HFFc6 (cell line): ENCODE measurements around the gene ADGRE3. TPM values are rescaled to one million over a fixed set of nuclear protein-coding genes. Genes with fewer than 3 reads are reported as not detected.

ENCODE experiments used
- DNase-seq: peaks from one replicate; pipeline ENCODE4 v3.0.0-alpha.2; 2018
- H3K27ac Mint-ChIP-seq: 2 replicates; pipeline ENCODE4 v1.8.0; 2020; ENCODE audit warnings: mild to moderate bottlenecking, mixed read lengths
- H3K27me3 Mint-ChIP-seq: 2 replicates; pipeline ENCODE4 v1.8.0; 2021; ENCODE audit warnings: mild to moderate bottlenecking, moderate library complexity, mixed read lengths; ENCODE audit not compliant: insufficient read depth
- H3K36me3 Mint-ChIP-seq: 2 replicates; pipeline ENCODE4 v1.8.0; 2021; ENCODE audit warnings: low read depth, mixed read lengths
- H3K4me1 Mint-ChIP-seq: 2 replicates; pipeline ENCODE4 v1.8.0; 2020; ENCODE audit warnings: low read depth, mixed read lengths
- H3K4me3 Mint-ChIP-seq: 2 replicates; pipeline ENCODE4 v1.8.0; 2020; ENCODE audit warnings: mild to moderate bottlenecking, moderate library complexity, mixed read lengths
- H3K9me3 Mint-ChIP-seq: 2 replicates; pipeline ENCODE4 v1.8.0; 2020; ENCODE audit warnings: mild to moderate bottlenecking, mixed read lengths
- total RNA-seq, 6 experiments: library from RNA; stranded (reverse); fragmentation: NEBNext Ultra II Directional; extraction: Animal tissue kit (Norgen Biotek cat#: 25700); gene quantifications; 2 replicates in 1 of 6; 3 replicates in 5 of 6; pipeline ENCODE4 v1.2.3, GENCODE V29; 2021
- TF ChIP-seq, protein P1 (sequence below): fragments of 200-600 bp; sonication (generic); IDR thresholded peaks from 2 replicates; pipeline ENCODE4 v1.5.0; 2021; ENCODE audit warnings: antibody characterized with exemption, mild to moderate bottlenecking

The ADGRE3 gene
- total RNA-seq, 6 experiments from 2014 or later = not detected

DNA sequence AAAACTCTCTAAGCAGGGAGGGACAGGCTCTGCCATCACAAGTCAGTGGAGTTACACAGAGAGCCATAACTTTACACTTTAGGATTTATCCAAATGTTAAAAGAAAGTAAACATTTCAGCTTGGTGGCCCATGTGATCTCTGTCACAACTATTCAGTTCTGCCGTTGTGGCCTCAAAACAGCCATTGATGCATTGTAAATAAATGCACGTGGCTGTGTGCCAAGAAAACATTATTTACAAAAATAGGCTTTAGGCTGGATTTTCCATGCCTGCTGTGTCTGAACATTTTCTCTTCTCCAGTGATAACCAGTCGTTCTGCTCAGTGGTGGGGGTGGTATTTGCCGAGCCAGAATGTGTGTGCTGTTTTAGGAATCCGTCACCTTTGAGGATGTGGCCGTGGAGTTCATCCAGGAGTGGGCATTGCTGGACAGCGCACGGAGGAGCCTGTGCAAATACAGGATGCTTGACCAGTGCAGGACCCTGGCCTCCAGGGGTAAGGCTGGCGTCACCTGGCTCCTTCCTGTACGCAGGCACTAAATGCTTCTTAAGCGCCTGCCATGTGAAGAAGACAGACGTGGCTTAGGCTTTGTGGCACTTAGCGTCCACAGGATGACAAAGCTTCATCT lies 20.1 kb upstream of the ADGRE3 start:
- no peak for DNase-seq
- no peak overlapping the region for H3K27ac Mint-ChIP-seq

DNA sequence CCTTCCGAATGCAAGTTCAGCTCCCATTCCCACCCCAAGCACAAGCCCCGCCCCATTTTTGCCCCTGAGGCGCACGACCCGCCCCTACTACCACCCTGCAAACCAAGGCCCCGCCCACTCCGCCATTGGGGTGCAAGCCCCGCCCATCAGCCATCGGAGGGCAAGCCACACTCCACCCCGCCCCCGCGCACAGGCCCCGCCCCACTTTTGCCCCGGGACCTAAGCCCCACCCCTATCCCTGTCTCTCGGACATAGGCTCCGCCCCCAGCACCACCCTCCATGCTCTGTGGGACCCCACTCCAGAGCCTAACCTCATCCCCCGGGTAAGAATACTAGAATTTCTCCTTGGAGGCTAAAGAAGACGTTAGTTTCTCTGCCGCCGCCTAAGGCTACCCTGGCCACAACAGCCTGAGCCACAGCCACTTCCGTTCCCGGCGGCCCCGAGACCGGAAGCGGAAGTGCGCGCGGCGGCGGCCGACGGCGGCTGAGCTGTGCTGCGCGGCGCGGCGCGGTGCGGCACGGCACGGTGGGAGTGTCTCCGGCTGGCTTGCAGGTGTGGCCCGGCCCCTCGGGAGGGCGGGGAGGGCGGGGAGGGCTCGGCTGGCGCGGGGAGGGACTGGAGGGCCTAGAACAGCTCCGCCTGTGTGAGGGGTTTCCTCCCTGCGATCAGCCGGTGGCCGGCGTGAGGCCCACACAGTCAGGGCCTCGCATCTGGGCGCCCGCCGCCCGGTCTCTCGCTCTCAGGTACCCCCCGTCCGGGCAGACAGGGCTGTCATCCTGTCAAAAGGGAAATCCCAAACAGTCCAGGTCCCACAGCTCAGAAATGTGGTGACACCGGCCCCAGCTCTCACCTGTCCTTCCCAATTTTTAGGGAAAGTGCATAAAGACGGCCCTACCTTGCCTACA lies 15.2 kb upstream of the ADGRE3 start, which contains the start of gene ZNF333:
ZNF333 (plus strand) TSS at position 451 of the 906 bp plus-strand sequence. CDS start 3,444 bp downstream, outside the sequence.
- no peaks in the 10 kb centered on the region for H3K9me3 Mint-ChIP-seq
- TF ChIP-seq, protein P1, sequence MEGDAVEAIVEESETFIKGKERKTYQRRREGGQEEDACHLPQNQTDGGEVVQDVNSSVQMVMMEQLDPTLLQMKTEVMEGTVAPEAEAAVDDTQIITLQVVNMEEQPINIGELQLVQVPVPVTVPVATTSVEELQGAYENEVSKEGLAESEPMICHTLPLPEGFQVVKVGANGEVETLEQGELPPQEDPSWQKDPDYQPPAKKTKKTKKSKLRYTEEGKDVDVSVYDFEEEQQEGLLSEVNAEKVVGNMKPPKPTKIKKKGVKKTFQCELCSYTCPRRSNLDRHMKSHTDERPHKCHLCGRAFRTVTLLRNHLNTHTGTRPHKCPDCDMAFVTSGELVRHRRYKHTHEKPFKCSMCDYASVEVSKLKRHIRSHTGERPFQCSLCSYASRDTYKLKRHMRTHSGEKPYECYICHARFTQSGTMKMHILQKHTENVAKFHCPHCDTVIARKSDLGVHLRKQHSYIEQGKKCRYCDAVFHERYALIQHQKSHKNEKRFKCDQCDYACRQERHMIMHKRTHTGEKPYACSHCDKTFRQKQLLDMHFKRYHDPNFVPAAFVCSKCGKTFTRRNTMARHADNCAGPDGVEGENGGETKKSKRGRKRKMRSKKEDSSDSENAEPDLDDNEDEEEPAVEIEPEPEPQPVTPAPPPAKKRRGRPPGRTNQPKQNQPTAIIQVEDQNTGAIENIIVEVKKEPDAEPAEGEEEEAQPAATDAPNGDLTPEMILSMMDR = no peak

More for the DNA sequence above, 20.1 kb upstream of the ADGRE3 start:
- Mint-ChIP-seq H3K4me1 (no peaks in the 10 kb centered on the region; the same call in 1 of the 2 replicates), H3K27me3 (peaks cover 3% of the 10 kb centered on the region), H3K4me3 (no peak overlapping the region), H3K9me3 (no peaks in the 10 kb centered on the region), H3K36me3 (peaks cover 14% of the 10 kb centered on the region)
- TF ChIP-seq, protein P1 = no peak

DNA sequence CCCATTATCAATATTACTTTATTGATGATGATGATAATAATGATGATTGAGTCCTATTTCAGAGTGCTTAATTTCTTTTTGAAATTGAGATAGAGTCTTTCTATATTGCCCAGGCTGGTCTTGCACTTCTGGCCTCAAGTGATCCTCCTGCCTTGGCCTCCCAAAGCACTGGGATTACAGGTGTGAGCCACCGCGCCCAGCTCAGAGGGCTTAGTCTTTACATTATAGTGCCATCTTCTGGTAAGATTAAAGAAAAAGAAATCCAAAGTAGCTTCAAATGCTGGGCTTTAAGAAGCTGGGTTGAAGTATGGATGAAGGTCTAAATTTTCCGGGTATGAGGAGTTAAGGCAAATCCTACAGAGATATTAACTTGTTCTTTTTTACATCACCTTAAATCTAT lies 11.8 kb upstream of the ADGRE3 start:
- H3K9me3 Mint-ChIP-seq = no peaks in the 10 kb centered on the region
- H3K4me1 Mint-ChIP-seq = peaks cover 6% of the 10 kb centered on the region
- H3K27me3 Mint-ChIP-seq = peaks cover 3% of the 10 kb centered on the region; the same call in 1 of the 2 replicates
- TF ChIP-seq, protein P1 = peak; percentile 74
- DNase-seq = peak; percentile 4
- no peak overlapping the region for H3K27ac Mint-ChIP-seq
- no peak overlapping the region for H3K4me3 Mint-ChIP-seq
- H3K36me3 Mint-ChIP-seq = no peaks in the 10 kb centered on the region

More for the DNA sequence above, 15.2 kb upstream of the ADGRE3 start, which contains the start of gene ZNF333:
- DNase-seq = peak; percentile 71
- H3K27ac Mint-ChIP-seq = peak within 1 kb of the TSS; percentile 99
- H3K27me3 Mint-ChIP-seq = peaks cover 3% of the 10 kb centered on the region
- H3K36me3 Mint-ChIP-seq = no peaks in the 10 kb centered on the region
- H3K4me3 Mint-ChIP-seq = peak within 1 kb of the TSS; percentile 96
- H3K4me1 Mint-ChIP-seq = peaks cover 6% of the 10 kb centered on the region

DNA sequence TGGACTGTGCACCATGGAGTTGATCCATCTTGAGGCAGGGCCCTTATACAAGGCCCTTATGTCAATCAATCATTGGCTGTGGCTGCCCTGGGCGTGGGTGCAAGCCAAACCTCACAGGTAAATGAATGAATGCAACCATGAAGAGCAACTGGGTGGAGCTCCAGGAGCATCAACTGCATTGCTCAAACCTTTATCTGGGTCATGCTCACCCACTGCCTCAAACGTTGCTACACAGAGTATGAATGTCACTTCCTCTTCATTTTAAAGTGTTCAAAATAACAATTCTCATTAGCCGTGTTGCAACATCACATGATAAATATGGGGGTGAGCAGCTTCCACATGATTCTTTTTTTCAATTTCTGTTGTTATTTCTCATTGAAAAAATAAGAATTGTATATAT lies 8.8 kb upstream of the ADGRE3 start:
- Mint-ChIP-seq H3K9me3 (no peaks in the 10 kb centered on the region), H3K27me3 (no peaks in the 10 kb centered on the region), H3K4me3 (no peak overlapping the region), H3K4me1 (no peaks in the 10 kb centered on the region), H3K27ac (no peak overlapping the region), H3K36me3 (no peaks in the 10 kb centered on the region)
- DNase-seq = no peak
- TF ChIP-seq, protein P1 = no peak

DNA sequence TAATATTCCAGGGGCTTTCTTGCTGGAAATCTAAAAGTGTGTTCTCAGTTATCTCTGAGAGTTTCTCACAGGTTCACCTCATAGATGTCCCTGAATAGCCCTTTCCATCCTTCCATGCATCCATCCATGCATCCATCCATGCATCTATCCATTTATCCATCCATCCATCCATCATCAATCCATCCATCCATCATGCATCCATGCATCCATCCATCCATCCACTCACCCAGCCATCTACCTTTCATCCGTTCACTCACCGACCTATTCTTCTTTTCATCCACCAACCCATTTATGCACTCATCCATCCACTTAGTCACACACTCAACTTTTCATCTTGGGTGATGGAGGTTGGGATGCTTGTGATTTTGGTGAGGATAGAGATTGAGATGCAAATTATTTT lies 7.4 kb upstream of the ADGRE3 start:
- H3K36me3 Mint-ChIP-seq = no peaks in the 10 kb centered on the region
- H3K9me3 Mint-ChIP-seq = no peaks in the 10 kb centered on the region
- H3K27ac Mint-ChIP-seq = no peak overlapping the region
- H3K4me1 Mint-ChIP-seq = no peaks in the 10 kb centered on the region
- H3K27me3 Mint-ChIP-seq = no peaks in the 10 kb centered on the region
- H3K4me3 Mint-ChIP-seq = no peak overlapping the region
- no peak for DNase-seq
- TF ChIP-seq, protein P1 = no peak
